Stimulated activated CD8-positive, alpha-beta memory T cell treated with anti-CD3 and anti-CD28 coated beads, Interleukin-7, amount 100 ng/mL, for 1 hour (primary cell): Measurements from ENCODE around the gene PI3.
"Not testable (repeated sequence)": the region's sequence is repeated elsewhere in the genome, so short reads cannot be mapped to it uniquely, and the experiment has no call there.

Experiments used
- DNase-seq, 2 donors: peaks; one replicate each; pipeline ENCODE4 v3.0.0-alpha.2; 2020; ENCODE audit warnings: low read depth in 2 of 2

The PI3 gene, protein sequence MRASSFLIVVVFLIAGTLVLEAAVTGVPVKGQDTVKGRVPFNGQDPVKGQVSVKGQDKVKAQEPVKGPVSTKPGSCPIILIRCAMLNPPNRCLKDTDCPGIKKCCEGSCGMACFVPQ

DNA sequence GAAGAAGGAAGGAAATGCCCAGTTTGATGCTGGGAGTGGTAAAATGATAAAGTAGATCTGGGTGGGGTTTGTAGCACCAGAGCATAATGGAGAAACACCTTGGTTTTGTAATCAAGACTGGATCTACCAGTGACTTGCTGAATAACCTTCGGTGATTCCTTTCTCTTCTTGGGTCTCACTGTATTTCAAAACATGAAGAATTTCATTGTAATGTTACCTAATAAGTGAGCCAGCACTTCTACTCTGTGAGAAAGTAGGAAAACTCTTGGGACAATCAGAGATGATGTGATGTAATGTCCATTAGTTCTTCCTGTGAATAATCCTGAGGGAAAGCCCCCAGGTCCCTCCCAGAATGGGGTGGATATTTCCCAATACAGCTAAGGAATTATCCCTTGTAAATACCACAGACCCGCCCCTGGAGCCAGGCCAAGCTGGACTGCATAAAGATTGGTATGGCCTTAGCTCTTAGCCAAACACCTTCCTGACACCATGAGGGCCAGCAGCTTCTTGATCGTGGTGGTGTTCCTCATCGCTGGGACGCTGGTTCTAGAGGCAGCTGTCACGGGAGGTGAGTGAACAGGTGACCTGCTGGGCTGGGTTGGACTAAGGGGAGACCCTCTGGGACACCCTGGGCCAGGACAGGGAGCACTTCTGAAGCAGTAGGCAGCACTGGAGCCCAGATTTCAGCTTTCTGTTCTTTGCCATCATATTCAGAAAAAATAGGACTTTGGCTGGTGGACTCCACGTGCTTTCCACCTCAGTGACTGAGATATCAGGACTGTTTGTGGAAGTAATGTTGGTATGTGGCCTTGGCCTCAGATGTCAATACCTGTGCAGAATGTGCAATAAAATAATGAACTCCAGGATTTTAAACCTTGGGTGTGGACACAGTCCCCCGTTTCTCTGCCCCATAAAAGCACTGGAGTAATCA lies at the start of gene PI3:
Gene PI3, plus strand, starts transcription at position 469 of the 931 bp plus-strand sequence. Its CDS starts 21 bp downstream, at position 490.
- no peak for DNase-seq

DNA sequence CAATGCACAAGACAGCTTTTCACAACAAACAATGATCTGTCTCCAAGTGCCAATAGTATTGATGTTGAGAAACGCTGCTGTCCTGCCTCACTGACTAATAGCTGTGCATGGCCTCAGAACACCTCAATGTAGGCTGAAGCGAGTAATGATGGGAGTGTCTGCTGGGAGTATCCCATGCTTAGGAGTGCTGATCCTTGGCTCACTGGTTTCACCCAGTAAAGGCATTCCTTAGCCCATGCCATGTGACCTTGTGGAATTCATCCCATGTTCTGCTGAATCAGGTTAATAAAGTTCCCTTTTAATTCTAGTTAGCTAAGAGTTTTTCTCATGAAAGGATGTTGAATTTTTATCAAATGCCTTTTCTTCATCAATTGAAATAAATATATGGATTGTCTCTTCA lies 46.6 kb upstream of the PI3 start:
- DNase-seq = no peak

DNA sequence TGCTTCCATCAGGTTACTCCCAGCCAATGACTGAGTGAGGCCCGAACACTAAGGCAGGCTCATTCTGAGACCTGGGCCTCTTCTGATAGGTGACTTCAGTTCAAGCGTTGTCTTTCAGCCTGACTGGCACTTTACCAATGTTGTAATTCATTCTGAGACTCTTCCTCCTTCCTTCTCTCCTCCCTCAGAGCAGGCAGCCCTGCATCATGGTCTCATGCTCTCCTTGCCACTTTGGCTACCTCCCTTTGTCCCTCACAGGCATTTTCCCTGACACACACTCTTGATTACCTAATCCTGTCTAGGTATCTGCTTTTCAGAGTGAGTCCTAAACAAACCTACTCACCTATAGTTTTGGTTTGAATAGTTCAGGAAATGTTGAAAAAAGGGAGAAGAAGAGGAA lies 37.8 kb upstream of the PI3 start:
- DNase-seq = no peak

DNA sequence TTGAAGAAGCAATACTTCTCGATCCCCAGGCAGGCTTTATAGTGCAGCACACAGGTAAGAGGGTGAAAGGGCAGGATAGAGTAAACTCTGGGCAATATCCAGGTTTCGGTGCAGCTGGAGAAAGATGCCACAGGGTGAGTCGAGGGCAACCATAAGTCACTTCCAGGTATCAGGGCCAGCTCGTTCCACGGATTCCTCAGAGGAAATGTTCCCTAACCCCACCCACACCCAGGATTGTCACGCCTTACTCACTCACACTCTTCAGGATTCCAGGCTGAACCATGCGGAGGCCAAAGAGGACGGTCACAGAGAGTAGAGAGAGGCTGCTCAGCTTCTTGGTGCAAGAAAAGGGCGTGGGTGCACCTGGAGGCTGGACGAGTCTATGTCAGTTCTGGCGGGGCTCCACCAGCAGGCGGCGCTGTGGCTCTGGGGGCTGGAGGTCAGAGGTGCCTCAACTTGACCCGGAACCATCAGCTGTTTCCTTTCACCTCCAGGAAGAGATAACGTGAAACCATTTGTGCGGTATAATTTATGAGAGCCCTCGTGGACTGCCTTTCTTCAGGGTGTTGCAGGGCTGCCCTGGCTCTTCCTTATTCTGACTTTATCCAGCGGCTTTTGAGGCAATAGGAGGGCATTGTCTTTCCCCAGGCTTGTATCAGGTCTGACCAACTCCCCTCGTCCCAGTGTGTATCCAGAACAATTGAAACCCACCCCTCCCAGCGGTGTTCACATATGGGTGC lies 36.0 kb upstream of the PI3 start:
- DNase-seq = peak in 1 of 2 donors; percentile 5

DNA sequence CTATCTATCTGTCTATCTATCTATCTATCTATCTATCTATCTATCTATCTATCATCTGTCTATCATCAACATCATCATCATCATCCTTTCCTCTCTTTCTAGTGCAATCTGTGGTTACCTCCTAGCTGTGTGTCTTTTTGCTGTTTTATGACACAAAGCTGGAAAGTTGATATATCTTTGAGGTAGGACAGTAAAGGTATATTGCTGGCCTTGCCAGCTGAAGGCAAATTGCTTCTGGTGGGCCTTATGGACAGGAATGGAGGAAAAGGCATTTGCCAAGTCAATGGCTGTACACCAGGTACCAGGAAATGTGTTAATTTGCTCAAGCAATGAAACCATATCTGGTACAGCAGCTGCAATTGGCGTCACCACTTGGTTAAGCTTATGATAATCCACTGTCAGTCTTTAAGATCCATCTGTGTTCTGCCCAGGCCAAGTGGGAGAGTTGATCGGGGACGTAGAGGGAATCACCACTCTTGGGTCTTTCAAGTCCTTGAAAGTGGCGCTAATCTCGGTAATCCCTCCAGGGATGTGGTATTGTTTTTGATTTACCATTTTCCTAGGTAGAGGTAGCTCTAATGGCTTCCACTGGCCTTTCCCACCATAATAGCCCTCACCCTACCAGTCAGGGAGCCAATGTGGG lies 34.8 kb upstream of the PI3 start:
- DNase-seq = not testable (repeated sequence)

DNA sequence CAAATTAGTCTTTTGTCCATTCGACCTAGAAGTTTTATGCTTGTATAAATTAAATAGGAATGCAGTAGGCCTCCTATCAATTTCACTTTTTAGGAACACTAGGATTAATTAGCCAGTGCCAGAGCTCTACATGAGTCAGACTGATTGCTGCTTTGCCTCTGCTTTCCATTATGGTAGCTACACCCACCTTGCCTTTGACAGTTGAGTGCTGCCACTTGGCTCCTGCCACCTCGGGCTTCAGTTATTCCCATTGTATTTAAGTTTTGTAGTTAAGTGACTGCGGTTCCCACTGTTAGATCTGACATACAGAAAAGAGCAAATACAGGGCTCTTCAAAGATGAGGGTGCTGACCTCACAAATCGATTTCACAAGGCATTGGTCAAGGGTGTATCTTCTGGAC lies 33.9 kb upstream of the PI3 start:
- no peak for DNase-seq

DNA sequence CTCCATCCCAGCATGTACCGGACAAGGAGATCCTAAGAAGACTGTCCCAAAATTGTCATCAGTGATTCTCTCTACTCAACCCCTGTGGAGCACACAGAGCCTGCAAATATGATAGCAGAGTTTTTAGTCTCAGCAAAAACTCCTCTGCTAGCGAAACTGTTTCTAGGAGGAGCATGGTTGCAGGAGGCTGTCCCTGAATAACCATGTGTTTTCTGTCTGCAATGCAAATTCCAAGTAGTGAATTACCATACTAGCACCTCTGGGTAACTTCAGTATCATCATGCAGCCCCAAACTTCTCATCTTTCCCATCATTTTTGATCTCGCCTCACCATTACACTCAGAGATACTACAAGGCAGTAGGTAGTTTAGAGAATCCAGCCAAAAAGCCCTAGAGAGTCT lies 25.6 kb upstream of the PI3 start:
- no peak for DNase-seq

DNA sequence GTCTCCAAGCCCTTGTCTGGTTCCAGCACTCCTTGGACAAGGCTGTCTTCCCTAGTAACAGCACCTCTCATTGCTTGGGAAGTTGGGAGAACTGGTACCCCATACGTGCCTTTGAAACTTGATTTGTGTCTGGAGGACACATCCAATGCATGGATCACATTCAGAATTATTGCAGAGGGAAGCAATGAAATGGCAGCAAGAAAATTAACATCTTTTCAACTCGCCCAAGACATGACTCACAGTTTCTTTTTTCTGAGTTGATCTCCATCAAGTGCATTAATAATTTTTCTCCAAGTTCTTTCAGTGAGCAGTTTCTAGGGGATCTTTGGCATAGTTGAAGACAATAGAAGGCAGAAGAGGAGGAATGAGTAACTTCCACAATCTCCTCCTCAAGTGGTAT lies 22.3 kb upstream of the PI3 start:
- no peak for DNase-seq

DNA sequence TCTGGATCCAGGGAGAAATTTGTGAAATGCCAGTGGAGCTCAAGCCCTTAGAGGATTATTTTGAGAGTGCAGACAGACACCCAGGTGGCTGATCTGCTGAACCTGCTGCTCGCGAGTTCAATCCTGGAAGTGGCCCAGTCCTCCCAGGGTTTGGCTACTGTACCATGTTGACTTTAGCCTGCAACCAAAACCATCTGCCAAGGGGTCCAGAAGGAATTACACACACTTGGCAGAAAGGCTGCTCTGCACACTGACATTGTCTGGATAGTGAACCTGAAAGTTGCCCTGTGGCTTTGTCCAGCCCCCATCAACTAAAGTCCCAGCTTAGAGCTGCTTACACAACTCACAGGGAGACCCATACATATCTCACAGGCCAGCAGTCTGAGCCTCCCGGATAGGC lies 21.6 kb upstream of the PI3 start:
- no peak for DNase-seq

DNA sequence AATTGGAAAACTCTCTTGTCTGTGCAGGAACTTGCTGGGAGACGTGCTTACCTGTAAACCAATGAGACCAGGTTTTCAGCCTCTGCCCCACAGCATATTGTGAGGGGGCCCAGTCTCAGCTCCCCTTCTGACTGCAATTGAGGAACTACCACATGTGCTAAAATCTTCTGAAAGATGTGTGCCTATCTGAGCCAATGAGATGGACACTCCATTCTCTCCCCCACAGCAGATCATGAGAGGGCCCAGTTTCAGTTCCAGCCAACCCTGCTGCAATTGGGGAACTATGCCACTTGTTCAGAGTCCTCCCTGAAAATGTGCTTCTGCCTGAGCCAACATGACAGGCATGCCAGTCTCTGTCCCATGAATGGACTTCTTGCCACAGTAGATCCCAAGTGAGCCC lies 20.9 kb upstream of the PI3 start:
- no peak for DNase-seq

DNA sequence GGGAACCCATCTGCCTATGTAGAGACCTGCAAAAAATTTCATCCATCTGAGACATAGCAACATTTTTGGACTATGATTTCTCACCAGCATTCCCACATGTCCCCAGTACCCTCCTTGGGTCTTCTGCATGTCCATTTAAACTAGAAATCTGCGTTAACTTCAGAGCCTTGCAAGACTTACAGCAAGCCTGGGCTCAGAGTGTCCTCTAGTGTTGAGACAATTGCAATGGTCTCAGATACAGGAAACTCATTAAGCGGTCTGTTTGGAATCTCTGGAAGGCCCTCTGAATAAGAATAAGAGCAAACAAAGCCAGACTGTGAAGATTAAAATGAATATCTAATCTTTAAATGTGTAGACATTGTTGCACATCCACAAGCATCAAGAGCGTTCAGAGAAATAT lies 20.5 kb upstream of the PI3 start:
- DNase-seq = no peak

DNA sequence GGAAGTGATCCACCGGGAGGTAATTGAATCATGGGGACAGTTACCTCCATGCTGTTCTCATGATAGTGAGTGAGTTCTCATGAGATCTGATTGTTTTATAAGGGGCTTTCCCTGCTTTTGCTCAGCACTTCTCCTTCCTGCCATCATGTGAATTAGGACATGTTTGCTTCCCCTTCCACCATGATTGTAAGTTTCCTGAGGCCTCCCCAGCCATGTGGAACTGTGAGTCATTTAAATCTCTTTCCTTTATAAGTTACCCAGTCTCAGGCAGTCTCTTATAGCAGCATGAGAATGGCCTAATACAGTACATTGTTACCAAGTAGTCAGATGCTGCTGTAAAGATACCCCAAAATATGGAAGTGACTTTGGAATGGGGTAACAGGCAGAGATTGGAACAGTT lies 19.9 kb upstream of the PI3 start:
- not testable (repeated sequence) for DNase-seq

DNA sequence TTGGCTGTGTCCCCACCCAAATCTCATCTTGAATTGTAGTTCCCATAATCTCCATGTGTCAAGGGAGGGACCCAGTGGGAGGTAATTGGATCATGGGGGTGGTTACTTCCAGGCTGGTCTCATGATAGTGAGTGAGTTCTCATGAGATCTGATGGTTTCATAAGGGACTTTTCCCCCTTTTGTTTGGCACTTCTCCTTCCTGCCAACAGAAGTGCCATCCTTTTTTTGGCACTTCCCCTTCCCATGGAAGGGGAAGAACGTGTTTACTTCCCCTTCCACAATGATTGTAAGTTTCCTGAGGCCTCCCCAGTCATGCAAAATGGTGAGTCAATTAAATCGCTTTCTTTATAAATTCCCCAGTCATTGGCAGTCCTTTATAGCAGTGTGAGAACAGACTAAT lies 18.0 kb upstream of the PI3 start:
- no peak for DNase-seq

DNA sequence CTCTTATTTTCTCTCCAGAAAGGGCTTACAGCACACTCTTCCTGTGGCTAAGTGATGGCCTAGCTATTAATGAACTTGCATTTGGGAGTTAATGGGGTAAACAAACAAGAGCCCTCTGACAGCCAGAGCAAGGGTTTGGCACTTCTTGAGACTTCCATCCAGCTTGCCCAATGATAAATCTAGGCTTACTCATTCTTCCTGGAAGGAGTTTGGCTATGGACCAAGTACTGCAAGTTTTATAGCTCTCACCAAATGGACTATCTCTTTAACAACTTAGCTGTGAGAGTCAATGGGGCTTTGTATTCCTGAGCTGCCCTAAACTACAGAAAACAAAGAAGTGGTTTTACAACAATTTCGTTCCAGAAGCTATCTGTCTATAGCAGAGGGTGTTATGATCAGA lies 16.7 kb upstream of the PI3 start:
- DNase-seq = no peak

DNA sequence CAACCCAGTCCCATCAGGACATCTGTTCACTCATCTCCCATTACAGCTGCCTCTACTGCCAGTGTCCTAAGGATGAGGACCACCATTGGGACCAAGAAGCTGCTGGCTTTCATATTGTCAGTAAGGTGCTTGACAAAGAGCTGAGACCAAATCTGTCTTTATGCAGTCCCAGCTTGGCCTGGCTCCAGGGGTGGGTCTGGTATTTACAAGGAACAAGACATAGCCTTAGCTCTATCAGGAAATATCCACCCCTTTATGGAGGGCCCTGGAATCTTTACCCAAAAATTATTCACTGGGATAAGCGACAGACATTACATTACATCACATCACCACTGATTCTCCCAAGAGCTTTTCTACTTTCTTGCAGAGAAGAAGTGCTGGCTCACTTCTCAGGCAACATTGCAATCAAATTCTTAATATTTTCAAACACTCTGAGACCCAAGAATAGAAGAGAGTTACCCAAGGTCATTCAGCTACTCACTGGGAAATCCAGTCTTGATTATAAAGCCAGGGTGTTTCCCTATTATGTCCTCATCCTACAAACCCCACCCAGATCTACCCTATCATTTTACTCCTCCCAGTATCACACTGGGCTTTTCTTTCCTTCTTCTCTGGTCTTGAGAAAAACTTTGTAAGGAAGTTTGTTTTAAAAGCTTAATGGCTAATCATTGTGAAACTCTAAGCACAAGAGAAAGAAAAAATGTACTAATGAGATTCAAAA lies 11.5 kb upstream of the PI3 start:
- no peak for DNase-seq

DNA sequence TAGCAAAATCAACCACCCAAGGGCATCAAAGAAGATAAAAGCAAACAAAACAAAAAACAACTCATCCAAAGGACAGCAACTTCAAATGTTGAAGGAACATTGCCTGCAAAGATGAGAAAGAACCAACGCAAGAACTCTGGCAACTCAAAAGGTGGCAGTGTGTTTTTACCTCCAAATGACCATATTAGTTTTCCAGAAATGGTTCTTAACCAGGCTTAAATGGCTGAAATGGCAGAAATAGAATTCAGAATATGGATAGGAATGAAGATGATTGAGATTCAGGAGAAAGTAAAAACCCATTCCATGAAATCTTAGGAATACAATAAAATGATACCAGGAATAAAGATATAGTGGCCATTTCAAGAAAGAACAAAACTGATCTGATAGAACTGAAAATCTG lies 9.8 kb upstream of the PI3 start:
- DNase-seq = no peak

DNA sequence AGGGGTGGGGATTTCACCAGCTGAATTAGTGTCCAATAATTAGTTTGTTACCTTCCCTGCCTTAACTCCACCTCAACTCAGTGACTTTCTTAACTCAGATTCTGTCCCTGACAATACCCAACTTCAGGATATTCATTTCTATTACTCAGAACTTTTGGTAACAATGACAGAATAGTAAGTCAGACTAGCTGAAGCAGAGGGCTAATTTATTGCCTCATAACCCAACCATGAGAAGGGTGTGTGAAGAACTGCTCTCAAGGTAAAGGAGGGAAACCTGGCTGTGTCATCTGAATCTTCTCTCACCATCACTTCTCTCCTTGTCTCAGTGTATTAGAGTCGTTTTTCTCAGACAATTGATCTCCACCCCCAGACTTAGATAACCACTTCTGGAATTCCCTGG lies 1.2 kb upstream of the PI3 start:
- no peak for DNase-seq

DNA sequence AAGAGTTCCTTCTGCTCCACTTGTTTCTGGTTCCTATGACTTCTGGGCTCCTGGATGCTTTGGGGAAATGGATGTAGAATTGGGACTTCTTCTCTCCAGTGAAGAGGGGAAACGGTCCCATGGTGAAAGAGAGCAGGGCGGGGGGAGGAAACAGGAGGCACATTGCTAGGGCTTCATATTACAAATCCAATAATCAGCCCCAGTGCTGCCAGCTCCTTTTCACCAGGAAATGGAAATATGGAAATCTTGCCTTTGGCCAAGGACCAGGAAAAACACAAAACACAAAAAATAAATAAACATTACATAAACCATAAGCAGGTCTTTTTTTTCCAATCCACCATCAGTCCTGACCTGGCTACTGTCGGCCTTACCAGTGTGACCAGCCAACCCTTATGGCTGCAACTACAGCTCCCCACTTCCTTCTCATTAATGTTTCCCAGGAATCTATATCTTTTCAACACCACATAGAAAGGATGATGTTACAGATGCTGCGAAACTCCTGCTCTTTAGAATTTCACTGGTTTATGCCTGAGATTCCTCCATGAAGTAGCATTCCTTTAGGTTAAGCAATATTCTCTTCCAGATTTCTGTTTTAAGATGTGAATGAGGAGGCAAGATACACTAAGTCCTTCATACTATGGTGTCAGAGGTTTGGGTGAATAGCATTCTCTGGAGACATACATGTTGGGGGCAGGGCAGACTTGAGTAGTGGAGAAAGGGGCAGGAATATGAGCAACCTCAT lies 2.0 kb downstream of the PI3 start:
- DNase-seq = no peak

DNA sequence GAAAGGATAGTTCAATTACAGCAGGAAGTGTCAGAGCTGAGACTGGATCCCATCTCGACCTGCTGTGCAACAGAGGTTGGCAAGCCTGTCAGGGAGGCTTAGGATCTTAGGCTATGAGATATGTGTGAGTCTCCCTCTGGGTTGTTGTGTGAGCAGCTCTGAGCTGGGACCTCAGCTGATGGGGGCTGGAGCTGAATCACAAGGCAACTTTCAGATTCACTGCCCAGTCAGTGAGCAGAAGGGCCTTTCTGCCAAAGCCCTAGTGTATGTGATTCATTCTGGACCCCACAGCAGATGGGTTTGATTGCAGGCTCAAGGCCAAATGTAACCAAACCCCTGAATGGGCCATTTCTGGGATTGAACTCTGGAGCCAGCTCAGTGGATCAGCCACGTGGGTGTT lies 4.5 kb downstream of the PI3 start:
- DNase-seq = no peak

DNA sequence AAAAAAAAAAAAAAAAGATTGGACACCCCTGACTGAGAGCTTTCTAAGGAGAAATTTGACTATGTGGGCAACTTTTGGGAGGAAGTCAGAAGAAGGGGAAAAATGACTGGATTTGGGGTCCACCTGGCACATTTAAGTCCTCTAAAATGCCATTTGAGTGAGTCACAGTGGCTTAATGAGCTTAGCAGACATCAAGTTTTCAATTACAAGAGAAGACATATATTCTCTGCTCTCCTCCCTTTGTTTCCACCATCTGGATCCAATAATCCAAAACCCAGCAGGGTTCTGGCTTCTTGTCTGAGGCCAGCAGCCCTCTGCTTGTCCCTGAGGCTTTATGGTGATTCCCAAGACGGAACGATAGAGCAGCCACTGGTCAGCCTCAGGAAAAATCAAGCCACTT lies 6.9 kb downstream of the PI3 start:
- no peak for DNase-seq

DNA sequence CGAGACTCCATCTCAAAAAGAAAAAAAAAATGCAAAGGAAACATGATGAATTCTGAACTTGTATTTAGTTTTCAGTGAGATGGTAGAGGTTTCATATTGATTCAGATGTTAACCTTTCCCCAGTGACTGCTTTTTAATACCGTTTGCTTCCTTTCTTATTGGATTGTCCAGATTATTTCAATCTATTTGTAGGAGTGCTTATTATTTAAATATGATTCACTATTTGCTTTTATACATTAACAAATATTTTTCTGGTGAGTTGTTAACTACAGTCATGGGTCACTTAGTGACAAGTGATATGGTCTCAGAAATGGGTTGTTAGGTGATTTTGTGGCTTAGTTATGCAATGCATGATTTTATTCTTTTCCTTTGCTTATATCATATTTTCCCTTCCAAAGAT lies 8.4 kb downstream of the PI3 start:
- DNase-seq = no peak
